PC-9 (cell line): ENCODE data around the gene MBOAT2.

Source experiments
- EZH2 ChIP-seq: fragments of 200-600 bp; sonication (generic); IDR thresholded peaks from 2 replicates; pipeline ENCODE4 v1.8.0; 2017; ENCODE audit warnings: antibody characterized with exemption, low read depth
- TF ChIP-seq, protein P1 (sequence below): fragments of 200-600 bp; sonication (generic); conservative IDR thresholded peaks from 2 replicates; pipeline ENCODE4 v1.6.1; 2017; ENCODE audit warnings: mixed run types, antibody characterized with exemption, mild to moderate bottlenecking, moderate library complexity

DNA sequence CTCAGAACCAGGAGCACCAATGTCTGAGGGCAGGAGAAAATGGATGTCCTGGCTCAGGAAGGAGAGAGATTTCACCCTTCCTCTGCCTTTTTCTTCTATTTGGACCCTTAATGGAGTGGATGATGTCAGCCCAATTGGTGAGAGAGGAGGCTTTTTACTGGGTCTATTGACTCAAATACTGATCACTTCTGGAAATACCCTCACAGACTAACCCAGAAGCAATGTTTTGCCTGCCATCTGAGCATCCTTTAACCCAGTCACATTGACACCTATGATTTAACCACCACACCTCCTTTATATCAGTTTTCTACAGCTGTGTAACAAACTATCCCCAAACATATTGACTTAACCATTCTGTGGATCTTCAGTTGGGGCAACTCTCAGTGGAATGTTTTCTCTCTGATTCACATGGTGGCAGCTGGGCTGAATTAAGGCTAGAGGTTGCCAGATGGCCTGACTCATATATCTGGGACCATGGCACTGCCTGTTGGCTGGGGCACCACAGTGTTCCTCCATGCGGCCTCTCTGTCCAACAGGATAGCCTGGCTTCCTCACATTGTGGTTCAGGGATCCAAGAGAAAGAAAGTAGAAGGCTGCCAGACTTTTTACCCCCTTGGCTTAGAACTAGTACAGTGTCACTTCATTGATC is 18.2 kb upstream of the MBOAT2 start:
- TF ChIP-seq, protein P1, sequence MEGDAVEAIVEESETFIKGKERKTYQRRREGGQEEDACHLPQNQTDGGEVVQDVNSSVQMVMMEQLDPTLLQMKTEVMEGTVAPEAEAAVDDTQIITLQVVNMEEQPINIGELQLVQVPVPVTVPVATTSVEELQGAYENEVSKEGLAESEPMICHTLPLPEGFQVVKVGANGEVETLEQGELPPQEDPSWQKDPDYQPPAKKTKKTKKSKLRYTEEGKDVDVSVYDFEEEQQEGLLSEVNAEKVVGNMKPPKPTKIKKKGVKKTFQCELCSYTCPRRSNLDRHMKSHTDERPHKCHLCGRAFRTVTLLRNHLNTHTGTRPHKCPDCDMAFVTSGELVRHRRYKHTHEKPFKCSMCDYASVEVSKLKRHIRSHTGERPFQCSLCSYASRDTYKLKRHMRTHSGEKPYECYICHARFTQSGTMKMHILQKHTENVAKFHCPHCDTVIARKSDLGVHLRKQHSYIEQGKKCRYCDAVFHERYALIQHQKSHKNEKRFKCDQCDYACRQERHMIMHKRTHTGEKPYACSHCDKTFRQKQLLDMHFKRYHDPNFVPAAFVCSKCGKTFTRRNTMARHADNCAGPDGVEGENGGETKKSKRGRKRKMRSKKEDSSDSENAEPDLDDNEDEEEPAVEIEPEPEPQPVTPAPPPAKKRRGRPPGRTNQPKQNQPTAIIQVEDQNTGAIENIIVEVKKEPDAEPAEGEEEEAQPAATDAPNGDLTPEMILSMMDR = no peak
- no peak for TF ChIP-seq EZH2
